Islet precursor cell (in vitro differentiated cells): Measurements from ENCODE around the gene PIP5K1B.

Experiments
- DNase-seq: peaks from one replicate; pipeline ENCODE4 v3.0.0-alpha.2; 2018

The PIP5K1B gene

DNA sequence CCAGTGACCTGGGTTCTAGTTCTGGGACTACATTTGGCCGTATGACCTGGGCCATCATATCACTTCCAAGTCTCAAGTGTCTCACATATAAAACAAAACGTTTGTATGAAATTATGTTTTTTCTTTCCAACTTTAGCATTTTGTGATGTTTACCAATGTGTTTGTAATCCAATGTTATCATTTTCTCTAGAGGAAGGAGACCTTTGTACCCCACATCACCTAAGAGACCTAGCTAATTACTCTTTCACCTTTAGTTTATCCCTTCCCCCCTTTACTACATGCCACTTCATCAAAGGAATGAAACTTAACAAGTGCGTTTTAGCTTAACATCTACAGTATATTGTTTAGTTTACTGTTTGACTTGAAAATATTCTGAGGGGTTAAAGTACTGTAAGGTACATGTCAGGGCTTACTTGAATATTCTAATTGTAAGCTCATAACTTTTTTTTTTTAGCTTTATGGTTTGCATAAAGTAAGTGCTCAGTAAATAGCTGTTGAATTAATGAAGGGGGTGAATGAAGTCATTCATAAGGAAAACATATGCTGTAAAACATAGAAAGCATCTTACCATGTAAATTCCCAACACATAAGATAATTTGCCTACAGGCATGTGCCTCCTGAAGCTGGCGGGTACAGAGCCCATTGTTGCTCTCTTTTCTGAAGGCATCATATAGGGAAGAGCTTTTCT is 2.9 kb downstream of the PIP5K1B start:
- DNase-seq, result no peak

DNA sequence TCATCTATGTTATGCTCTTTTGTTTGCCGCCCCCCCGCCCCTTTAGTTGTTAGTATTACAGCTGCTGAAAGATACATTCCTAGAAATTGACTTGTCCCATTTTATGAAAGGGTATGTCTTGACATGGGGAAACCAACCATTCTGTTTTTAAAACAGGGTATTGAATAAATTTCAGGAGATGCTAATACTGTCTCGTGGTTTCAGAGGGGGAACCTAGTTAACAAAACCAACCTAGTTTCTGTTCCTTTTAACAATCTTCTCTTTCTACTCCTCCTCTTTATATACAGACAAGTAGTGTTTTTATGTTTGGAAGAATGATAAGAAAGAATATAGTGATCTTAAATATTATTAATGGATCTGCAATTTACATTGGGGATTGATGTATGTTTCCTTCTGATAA is 3.5 kb downstream of the PIP5K1B start:
- no peak for DNase-seq

DNA sequence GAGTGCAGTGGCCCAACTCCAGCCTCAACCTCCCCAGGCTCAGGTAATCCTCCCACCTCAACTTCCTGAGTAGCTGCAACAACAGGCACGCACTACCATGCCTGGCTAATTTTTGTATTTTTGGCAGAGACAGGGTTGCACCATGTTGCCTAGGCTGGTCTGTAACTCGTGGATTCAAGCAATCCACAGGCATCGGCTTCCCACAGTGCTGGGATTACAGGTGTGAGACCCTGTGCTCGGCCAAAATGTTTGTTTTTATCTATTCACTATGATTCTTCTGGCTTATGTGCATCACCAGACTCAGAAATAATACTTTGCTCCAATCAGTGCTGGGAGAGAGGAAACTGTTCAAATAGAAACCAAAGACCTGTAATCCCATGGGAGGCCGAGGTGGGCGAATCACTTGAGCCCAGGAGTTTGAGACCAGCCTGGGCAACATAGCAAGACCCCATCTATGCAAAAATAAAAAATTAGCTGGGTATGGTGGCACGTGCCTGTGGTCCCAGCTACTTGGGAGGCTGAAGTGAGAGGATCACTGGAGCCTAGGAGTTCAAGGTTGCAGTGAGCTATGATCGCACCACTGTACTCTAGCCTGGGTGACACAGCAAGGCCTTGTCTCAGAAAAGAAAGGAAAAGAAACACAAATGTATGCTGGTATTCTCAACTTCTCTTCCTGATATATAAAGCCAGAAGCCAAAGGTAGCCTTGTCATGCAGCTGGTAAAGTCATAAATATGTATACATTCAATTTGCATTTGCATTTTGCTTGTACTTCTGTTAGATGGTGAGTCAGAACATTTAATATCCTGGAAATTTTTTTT is 4.5 kb downstream of the PIP5K1B start:
- no peak for DNase-seq

DNA sequence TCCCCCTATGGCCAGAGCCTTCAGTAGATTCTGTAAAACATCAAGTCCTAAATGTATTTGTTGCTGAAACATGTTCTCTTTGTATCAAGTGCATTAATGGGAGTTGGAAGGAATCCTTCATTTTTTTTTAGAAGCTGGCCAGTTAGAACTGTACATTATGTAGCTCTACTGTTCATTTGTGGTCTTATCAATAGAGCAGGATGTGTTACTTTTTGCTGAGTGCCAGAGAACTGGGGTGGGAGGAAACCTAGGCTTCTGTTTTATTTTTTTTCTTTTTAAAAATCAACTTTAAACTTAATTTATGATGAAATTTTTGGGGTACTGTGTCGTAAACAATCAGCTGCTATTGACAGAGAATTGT is 5.1 kb downstream of the PIP5K1B start:
- DNase-seq, result no peak

DNA sequence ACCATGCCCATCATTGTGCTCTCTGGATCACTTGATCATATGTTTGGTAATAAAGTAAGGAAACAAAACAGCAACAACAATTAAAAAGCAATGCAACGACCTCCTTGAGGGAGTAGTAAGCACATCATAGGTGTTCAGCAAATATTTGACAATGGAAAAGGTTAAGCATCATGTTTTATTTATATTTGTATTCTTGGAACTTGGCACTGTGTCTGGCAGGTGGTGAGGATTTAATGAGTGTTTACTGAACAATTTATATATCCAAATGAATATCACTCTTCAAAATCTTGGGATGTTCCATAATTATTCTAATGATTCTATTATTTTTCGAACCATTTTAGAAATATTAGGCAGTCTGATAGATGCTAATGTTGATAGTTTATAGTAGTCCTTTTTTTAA is 6.2 kb downstream of the PIP5K1B start:
- no peak for DNase-seq

DNA sequence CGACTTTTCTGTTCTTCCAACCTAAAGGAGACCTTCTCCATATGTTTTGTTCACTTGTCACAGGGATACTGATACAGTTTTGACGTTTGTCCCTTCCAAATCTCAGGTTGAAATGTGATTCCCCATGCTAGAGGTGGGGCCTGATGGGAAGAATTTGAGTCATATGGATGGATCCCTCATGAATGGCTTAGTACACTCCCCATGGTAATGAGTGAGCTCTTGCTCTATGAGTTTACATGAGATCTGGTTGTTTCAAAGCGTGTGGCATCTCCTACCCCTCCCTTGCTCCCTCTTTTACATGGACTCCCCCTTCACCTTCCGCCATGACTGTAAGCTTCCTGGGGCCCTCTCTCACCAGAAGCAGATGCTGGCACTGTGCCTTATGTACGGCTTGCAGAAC is 6.9 kb downstream of the PIP5K1B start:
- no peak for DNase-seq

DNA sequence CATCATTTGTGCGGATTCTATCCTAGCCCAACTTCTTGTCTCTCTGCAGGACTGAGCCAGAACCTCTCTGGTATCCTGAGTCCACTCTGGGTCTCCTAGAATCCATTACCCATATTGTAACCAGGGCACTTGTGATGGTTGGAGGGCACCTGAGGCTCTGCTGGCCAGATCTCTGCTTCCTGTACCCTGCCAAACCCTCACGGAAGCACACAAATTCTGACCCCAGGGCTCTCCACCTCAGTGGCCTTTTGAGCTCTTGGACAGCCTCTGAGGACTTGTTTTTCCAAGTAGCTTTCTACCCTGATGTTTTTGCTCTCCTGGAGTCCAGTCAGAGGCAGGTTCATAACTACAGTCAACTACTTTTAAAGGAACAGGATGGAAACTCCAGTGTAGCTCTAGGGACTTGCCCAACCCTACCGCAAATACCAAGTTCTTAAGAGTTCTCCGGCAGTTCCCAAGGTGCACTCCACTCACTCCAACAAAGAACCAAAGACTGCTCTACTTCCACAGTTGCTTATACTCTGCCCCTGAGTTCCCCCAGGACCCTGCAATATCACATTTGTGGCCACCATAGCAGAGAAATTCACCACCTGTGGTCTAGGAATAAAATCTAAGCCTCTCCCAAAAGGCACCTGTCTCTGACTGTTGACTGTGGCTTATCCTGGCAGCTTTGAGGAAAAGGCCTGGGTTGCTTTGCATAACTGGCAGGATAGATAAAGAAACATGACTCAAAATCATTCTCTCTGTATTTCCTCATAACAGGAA is 9.6 kb downstream of the PIP5K1B start:
- no peak for DNase-seq

DNA sequence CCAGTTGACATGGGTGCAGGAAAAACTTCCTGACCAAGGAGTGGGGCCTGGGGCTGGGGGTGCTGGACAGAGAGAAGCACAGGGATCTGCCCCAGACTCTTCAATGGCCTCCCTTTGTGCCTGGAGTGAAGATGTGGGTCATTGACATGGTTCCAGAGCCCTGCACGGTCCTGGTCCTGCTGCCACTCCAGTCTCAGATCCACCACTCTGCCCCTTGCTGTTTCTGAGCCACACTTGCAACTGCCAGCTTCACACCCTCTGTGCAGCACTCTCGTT is 10.1 kb downstream of the PIP5K1B start:
- DNase-seq, result no peak

DNA sequence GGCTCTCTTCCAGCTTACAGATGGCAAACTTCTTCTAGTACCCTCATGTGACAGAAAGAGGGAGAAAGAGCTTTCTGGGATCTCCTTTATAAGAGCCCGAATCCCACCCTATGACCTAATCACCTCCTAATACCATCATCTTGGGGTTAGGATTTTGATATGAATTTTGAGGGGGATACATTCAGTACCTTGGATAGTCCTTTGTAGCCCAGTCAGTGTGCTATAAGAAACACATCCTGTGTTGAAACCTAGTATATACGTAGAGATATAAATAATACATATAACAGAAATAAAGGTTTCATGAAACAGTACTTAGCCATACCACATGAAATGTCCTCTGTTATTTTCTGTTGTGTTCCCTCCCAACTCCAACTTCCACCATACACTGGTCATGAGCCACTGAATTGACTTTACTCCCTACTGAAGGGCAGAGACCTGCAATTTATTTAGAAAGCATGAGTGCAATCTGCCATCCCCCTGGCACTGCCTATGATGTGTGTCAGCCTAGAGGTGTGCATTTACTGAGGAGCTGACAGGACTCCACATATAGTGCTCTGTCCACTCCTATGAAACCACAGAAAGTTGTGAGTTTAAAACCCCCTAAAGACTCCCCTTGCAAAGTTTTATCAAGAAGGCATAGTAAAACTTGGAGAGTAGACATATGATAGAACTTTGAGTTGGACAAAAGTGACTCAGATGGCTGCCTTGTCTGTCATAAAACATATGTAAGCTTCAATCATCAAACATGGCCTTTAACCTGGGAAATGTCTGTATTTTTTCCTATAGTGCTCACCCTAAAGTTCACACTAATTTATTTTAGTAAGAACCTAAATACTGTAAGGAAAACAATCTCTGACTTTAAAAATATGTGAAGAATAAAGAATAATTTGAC is 12.8 kb downstream of the PIP5K1B start:
- DNase-seq, result no peak

DNA sequence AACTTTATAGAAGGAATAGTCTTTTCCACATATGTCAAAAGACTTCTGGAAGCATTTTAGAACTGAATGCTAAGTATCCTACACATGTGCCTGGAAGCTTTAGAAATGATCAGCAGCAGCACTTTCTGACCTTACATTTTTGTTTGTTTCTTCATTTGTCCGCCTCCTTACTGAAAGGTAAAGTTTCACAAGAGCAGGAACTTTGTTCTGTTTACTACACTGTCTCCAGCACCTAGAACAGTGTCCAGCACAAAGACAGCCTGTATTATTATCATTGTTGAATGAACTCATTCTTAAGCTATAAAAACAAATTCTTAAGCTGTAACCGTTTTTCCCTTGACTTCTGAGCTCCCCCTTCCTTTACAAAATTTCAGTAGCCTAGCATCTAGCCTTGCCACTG is 14.8 kb downstream of the PIP5K1B start:
- no peak for DNase-seq

DNA sequence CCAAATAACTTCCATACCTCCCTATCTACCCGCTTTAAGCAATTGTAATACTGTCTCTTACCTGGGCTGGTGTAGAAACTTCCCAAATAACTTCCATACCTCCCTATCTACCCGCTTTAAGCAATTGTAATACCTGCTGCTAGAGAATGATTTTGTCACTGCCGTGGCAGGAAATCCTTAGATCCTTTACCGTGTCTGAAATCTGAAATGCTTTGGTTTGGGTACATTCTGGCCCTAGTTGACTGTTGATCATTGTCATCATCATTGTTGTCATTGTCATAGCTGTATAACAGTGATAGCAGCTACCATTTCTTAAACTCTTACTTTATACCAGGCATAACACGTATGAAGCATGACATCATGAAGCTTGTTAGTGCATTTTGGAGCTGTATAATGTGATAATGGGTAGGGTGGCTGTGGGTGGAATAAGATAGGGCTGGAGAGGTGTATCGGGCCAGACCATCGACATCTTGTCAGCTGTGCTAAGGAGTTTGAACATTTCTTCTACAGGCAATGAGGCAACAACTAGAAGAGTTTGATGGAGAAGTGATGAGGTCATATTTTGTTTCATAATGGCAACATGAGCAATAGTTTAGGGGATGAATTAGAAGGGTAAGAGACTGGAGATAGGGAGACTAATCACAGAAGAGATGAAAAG is 15.7 kb downstream of the PIP5K1B start:
- no peak for DNase-seq

DNA sequence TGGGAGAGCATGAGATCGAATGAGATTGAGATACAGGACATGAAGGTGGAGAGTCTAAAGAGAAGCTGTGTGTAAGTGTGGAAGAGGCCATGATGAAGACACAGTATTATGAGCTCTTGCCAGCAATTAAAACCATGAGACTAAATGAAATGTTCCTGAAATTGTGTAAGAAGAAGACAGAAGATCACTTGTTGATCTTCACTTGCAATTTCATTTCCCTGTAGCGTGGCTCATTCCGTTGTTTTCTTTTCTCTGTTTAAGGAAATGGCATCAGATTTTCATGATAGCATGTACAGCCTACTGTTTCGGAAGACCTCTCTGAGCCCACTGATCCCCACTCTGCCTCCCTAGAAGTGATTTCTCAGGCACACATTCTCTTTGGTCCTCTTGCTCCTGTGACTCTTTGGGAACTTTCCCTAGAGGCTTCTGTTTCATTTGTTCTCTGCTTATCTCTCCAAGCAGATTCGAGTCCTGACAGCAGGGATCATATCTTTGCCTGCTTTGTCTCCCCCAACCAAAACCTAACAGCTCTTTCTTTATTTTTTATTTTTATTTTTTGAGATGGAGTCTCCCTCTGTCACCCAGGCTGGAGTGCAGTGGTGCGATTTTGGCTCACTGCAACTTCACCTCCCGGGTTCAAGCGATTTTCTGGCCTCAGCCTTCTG is 16.8 kb downstream of the PIP5K1B start:
- no peak for DNase-seq

DNA sequence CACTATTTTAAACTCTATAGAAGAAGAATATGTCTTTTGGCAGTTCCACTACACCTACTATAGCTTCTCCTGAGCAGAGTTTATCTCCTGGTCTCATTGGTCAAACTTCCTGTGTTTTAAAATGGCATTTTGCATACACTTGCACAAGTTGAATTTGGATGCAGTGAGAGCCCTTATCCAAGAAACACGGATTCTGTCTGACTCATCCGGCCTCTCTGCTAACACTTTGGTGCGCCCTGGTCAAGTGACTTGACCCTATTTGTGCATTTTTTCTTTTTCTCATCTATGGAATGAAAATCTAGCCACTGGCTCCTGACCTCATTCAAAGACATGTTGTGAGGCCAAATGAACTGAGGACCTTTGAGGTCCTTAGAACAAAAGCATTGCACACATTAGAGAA is 20.0 kb downstream of the PIP5K1B start:
- DNase-seq, result no peak

DNA sequence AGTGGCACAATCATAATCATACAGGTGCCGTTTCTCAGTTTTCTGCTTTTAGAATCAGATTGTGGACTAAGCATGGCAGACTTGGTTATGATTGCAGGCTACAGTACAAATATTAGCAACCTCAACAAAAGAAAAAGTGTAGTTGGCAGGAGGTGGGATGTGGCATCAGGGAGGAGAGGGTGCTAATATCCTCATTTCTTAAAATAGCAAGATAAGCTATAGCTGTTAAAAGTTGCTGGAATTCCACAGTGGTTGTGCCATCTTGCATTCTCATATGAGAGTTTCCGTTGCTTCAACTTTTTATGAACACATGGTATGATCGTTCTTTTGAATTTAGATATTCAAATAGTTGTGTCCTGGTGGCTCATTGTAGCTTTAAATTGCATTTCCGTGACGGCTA is 21.4 kb downstream of the PIP5K1B start:
- DNase-seq, result no peak

DNA sequence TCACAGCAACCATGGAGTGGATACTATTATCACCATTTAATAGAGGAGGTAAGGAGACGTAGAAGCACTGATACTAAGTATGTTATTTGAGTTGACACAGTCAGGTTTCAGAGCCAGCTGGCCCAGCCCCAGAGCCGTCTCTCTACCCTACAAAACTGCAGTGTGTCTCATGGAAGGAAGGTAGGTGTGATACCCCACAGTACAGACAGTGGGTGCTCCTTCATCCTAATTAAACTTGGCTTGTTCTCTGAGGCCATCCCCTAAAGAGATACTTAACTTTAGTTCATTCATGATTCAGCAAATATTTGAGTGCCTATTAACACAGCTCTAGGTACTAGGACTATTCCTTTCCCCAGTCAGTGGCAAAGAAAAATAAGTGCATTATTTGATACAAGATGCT is 22.6 kb downstream of the PIP5K1B start:
- no peak for DNase-seq

DNA sequence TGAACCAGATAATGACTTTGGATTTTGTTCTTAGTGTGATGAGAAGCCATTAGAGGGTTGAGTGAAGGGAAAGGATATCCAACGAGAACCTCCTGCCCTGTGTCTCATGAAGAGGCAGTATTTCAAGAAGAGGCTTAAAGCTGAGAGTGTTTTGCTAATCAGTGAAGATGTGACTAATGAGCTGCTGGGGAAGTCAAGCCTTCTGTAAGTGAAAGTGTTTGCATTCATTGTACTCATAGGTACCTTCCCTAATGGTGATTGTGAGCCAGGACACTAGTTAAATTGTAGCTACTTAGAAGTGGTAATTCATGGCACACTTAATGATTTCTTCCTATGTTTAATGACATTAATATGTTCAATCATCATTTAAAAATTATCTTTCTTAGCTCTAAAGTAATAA is 23.7 kb downstream of the PIP5K1B start:
- no peak for DNase-seq

DNA sequence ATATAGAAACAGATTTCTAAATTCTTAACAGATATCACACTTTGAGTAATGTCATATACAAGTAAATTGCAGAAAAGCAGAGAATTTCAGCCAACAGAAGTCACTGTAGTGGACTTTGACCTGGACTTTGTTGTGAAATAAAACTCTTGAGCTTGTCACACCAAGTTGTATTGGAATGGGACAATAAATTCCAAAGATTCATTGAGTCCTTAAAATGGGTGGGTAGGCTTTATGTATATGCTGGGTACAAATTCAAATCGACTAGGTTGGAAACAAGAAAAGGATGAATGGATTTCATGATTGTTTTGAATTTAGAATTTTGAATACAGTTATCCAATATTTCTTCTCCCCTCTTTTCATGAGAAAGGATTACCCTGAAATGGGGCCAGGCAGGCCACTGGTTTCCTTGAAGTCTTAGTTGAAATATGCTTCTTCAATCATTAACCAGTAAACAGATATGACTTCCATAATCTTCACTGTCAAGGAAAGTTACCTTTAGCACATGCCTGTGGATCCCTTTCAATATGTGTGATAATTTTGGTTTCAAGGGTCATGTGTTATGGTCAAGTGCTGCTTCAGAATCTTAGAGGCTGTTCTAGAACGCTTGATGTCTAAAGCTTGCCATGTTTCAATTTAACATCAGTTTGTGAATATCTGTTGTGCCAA is 25.7 kb downstream of the PIP5K1B start:
- DNase-seq, result no peak

DNA sequence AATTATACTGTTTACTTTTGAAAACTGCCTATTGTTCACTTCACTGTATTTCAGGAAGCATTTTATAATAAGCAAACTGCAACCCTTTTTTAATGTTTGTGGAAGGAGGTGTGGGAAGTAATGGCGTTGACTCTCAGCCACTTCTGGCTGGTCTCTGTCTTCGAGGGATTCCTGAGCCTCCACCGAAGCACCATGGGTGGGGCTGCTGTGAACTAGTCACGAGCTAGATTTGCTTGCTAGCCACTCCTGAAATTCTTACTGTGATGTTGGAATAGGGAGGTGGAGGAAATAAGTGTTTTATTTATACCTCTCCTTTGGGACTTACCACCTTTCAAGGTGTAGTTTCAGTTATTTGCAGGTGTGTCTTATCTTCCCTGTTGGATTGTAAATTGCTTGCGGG is 26.8 kb downstream of the PIP5K1B start:
- DNase-seq, result no peak

DNA sequence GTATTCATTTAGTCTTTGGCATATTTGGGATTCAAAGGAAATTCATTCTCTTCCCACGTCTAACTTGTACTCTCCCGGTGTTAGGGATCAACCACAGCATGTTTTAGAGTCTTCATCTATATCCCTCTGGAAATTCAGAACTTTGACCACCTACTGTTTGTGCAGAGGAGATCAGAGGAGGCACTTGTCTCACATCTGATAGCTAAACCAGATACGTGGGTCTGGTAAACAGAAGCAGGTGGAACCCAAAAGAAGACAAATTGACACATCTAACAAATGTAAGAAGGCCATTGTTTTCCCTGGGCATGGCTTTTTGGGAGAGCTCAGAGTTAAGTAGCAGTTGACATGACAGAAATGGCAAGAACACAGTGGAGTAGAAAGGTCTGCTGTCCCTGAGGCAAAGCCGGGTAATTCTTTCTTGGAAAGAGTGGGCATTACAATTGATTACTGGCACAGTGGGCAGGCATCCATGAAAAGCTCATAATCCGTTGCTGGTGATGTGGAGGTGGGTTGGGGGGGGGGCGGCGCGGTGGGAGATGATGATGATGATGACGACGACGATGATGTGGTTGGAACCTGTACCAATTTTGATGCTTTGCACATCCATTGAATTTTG is 27.5 kb downstream of the PIP5K1B start:
- DNase-seq, result no peak

DNA sequence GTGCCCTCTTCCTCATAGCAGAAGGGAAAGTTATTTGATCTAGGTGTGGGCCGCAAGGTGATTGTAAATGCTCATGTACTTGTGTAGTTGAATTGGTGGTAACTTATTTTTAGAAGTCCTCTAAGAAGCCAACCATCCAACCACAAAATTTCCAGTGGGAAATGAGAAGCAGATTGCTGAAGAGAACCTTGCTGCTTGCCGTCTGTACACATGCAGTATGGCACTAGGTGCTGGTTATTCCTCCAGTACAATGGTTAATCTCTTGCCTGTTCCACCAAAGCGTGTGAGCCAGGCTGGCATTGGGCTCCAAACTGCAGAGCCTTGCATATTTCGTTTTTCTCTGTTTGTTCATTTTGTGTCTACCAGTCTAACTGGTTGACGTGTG is 28.0 kb downstream of the PIP5K1B start:
- no peak for DNase-seq

DNA sequence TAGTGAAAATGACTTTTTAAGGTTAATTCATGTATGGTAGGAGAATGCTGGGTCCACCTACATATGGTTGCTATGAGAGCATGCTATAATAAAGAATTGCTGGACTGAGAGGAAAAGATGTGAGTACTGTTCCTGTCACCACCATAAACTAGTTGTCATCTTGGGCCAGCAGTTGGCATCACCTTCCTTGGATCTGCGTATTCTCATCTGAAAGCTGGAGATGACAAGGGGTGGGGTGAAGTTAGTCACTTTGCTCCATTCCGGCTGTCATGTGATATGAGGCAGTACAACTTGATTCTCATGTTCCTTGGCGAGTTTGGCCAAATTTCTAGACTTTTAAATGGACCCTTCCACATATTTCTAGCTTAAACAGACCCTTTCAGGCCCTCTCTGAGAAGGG is 33.3 kb downstream of the PIP5K1B start:
- no peak for DNase-seq
